EH (cell line): ENCODE results near the gene SCGB1D2.
"Not testable (repeated sequence)": the region's sequence is repeated elsewhere in the genome, so short reads cannot be mapped to it uniquely, and the experiment has no call there.

Source experiments
- DNase-seq: peaks from one replicate; pipeline ENCODE4 v3.0.0-alpha.2; 2015; ENCODE audit warnings: low read depth

Gene SCGB1D2

GRCh38 chr11:62242021-62242420 lies at the start of gene SCGB1D2:
Gene SCGB1D2, plus strand, starts transcription at chr11:62242239. Its CDS starts 69 bp downstream, at chr11:62242308.
- DNase-seq: no peak

DNA sequence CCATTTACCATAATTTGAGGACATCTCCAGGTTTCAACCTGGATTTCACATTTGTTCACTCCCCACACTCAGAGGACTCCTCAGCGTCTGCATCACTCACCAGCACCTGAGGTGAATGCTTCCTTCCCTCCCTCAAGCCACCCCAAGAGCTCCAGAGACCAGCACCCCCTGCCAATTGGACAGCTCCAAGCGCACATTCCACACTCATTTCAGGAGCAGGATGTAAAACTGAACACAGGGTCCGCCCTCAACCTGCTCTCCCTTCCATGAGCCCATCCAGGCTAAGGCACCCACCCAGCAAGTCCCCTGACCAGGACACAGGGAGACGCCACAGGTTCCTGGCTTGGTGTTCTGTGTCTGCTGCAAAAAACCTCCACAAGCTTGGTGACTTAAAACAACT lies 48.1 kb upstream of the SCGB1D2 start:
- DNase-seq: peak; percentile 26

DNA sequence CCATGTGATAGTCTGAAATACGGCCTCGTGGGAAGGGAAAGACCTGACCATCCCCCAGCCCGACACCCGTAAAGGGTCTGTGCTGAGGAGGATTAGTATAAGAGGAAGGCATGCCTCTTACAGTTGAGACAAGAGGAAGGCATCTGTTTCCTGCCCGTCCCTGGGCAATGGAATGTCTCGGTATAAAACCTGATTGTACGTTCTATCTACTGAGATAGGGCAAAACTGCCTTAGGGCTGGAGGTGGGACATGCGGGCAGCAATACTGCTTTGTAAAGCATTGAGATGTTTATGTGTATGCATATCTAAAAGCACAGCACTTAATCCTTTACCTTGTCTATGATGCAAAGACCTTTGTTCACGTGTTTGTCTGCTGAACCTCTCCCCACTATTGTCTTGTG lies 47.0 kb upstream of the SCGB1D2 start:
- not testable (repeated sequence) for DNase-seq

DNA sequence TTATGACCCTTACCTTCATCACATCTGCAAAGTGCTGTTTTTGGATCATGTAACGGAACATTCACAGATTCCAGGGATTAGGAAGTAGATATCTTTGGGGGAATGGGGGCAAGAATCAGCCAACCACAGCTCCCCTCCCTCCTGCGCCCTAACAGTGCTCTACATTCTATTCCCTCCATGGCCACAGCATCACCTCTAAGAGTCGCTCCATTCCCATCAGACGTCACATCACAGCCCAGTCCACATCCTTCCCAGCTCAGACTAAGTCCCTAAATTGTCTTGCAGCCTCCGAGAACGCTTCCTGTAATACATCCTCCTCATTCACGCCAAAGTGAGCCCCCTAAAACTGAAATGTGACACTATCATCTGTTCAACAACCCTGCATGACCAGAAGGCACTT lies 46.1 kb upstream of the SCGB1D2 start:
- no peak for DNase-seq

GRCh38 chr11:62197400-62197799 lies 44.6 kb upstream of the SCGB1D2 start:
- DNase-seq: not testable (repeated sequence)

DNA sequence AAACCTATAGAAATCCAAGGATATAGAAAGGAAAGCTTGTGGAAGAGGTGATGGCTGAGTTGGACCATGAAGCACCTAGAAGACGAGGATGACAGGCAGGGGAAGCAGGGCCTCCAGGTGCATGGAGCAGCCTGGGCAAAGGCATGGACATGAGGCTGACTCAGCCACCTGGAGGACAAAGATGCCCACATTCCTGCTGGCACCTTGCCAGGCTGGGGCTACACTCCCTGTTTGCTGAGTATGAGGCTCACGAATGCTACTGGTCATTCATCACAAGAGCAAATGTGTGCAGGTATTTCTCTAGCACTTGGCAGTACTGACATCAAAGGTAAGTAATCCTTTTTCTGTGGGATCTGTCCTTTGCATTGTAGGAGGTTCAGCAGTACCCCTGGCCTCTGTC lies 40.7 kb upstream of the SCGB1D2 start:
- no peak for DNase-seq

- no peak for DNase-seq
These were observed 39.1 kb upstream of the SCGB1D2 start for GRCh38 chr11:62202910-62203309.

GRCh38 chr11:62204430-62204829 lies 37.6 kb upstream of the SCGB1D2 start:
- DNase-seq: no peak

DNA sequence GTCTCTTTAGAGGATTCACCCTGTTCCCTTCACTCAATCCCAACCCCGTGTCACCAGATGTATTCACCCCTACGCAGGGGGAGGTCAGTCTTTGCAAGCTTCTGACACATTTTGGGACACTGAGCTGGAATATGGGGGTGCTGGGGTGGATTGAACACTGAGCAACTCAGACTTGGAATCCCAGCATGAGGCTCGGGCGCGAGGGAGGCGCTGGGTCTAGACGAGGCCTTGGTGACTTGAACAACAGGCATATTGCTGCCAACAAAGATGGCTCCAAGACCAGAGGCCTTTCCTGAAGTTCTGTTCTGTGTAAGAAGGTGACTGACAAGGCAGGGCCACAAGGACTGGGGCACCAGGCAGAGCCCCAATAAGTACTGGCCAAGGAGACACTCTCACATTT lies 36.6 kb upstream of the SCGB1D2 start:
- no peak for DNase-seq

GRCh38 chr11:62206276-62207066 lies 35.6 kb upstream of the SCGB1D2 start:
- DNase-seq: not testable (repeated sequence)

DNA sequence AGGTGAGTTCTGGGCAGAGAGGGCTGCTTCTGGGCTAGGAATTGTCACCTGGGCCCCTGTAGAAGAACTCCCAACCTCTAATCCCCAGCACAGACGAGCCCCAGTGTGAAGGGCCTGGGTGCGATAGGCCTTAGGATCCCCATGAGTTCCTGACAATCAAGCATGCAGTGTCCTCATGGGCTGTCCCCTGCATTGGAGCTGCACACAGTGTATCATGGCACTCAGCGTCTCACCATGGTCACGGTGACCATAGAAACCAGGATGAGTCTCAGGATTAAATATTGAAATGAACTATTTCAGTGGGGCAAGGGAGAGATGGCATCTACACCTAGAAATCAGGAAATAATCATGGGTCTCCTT lies 33.3 kb upstream of the SCGB1D2 start:
- DNase-seq: no peak

DNA sequence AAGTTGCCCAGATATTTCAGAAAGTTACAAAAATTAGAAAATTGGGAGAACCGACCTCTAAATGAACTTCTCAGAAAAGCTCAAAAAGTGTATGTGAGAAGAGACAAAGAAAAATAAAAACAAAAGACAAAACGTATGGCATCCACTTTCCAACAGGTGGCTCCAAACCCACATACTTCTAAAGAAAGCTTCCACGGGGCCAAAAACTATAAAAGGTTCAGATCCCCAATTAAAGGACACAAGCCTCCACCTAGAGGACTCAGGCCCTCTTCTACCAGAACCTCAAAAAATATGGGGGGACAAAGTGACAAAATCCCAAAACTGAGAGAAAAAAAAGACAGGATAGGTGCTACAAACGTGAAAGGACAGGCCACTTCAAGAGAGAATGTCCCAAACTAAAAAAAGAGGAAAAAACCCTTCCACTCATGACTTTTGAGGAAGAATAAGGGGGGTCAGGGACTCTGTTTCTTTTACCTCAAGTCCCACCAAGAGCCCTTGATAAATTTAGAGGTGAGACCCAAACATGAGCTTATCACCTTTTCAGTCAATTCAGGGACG lies 24.8 kb upstream of the SCGB1D2 start:
- DNase-seq: peak; percentile 7

DNA sequence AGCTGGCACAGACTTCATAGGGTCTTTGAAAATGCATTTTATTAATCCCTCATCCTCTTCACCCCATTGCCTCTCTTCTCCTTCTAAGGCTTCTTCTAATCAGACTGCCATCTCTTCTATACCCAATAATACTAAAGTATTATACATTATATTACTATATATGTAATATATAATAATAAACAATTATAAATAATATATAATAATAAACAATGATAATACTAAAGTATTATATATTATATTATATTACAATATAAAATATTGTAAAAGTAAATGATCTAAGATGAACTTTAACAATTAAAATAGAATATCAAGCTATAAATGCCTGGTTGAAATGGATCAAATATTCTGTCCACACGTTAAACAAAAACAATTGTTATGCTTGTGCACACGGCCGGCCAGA lies 20.5 kb upstream of the SCGB1D2 start:
- no peak for DNase-seq

DNA sequence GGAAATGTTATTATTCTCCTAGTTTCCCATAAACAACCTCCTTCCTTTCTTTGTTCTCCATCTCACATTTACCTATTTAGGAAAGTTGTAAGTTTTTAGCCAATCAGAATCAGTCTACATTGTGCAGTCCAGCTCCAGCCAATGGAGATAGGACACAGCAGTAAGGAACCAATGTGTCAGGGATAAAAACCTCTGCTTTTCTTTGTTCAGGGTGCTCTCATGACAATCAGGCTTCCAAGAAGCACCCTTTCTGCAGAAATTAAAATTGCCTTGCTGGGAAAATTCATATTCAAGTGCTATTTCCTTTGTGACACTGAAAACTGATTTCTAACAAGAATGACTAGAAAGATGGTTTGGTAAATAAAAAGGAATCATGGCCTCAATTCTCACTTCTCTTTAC lies 18.9 kb upstream of the SCGB1D2 start:
- no peak for DNase-seq

GRCh38 chr11:62233730-62234129 lies 8.3 kb upstream of the SCGB1D2 start:
- DNase-seq: no peak

GRCh38 chr11:62236187-62236586 lies 5.9 kb upstream of the SCGB1D2 start:
- no peak for DNase-seq

- no peak for DNase-seq
These were observed 4.5 kb upstream of the SCGB1D2 start for GRCh38 chr11:62237499-62237898.

GRCh38 chr11:62238151-62238550 lies 3.9 kb upstream of the SCGB1D2 start:
- DNase-seq: no peak

DNA sequence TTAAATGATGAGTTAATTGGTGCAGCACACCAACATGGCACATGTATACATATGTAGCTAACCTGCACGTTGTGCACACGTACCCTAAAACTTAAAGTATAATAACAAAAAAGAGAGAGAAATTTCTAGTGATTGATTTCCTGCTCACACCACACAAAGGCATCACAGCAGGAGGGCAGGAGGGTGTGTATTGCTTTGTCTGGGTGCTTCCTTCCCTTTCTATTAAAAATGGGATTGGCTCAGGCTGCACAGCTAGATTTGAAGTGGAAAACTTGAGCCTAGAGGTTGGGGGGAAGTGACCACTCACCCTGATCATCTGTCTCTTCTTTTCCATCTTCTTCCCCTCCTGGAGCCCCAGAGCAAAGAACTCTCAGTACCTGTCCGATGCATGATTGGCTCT lies 944 bp upstream of the SCGB1D2 start:
- no peak for DNase-seq

DNA sequence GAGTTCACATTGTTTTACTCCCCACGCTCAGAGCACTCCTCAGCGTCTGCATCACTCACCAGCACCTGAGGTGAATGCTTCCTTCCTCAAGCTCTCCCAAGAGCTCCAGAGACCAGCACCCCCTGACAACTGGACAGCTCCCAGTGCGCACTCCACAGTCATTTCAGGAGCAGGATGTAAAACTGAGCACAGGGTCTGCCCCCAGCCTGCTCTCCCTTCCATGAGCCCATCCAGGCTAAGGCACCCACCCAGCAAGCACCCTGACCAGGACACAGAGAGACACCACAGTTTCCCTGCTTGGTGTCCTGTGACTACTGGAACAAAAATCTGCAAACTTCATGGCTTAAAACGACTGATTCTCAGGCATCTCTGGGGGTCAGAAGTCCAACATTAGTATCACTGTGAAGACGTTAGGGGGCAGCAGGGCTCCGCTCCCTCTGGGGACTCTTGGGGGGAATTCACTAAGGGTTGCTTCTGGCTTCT lies 3.3 kb downstream of the SCGB1D2 start:
- DNase-seq: peak; percentile 48

- no peak for DNase-seq
These were observed 9.7 kb downstream of the SCGB1D2 start for GRCh38 chr11:62251698-62252097.

- no peak for DNase-seq
These were observed 12.0 kb downstream of the SCGB1D2 start for GRCh38 chr11:62253999-62254542.

- peak; percentile 3 for DNase-seq
These were observed 14.2 kb downstream of the SCGB1D2 start for GRCh38 chr11:62256281-62256680.
